NCI-H82 treated with DMSO at 0.1 percent for 48 hours (cell line): ENCODE data around the gene DPYSL5.
"Not testable (repeated sequence)": the region's sequence is repeated elsewhere in the genome, so short reads cannot be mapped to it uniquely, and the experiment has no call there.

Source experiments
- DNase-seq: peaks from one replicate; lab custom pipeline; 2025; ENCODE audit not compliant: unreplicated experiment; lab: John Stamatoyannopoulos, UW

Gene DPYSL5

GRCh38 chr2:26922405-26923188 lies 74.7 kb downstream of the DPYSL5 start:
- DNase-seq: peak; percentile 25

GRCh38 chr2:26923189-26923466 lies 75.2 kb downstream of the DPYSL5 start:
- not testable (repeated sequence) for DNase-seq

GRCh38 chr2:26924731-26925099 lies 76.8 kb downstream of the DPYSL5 start:
- no peak for DNase-seq

GRCh38 chr2:26925100-26925791 lies 77.3 kb downstream of the DPYSL5 start:
- DNase-seq: no peak

GRCh38 chr2:26927221-26927620 lies 79.3 kb downstream of the DPYSL5 start:
- no peak for DNase-seq

GRCh38 chr2:26932974-26933373 lies 85.0 kb downstream of the DPYSL5 start:
- no peak for DNase-seq

- DNase-seq: no peak
Observed at GRCh38 chr2:26933431-26934334, 85.8 kb downstream of the DPYSL5 start.

- DNase-seq: no peak
Observed at GRCh38 chr2:26934335-26934724, 86.4 kb downstream of the DPYSL5 start.

- DNase-seq: no peak
Observed at GRCh38 chr2:26934985-26935384, 87.1 kb downstream of the DPYSL5 start.

- no peak for DNase-seq
Observed at GRCh38 chr2:26936855-26937254, 88.9 kb downstream of the DPYSL5 start.

- no peak for DNase-seq
Observed at GRCh38 chr2:26938399-26939118, 90.6 kb downstream of the DPYSL5 start.

GRCh38 chr2:26940001-26940400 lies 92.1 kb downstream of the DPYSL5 start:
- DNase-seq: peak; percentile 98

GRCh38 chr2:26941486-26941885 lies 93.6 kb downstream of the DPYSL5 start:
- no peak for DNase-seq

- DNase-seq: peak; percentile 36
Observed at GRCh38 chr2:26942543-26943295, 94.8 kb downstream of the DPYSL5 start.

- no peak for DNase-seq
Observed at GRCh38 chr2:26945991-26946750, 98.2 kb downstream of the DPYSL5 start.

- DNase-seq: no peak
Observed at GRCh38 chr2:26946841-26947784, 99.2 kb downstream of the DPYSL5 start.

- no peak for DNase-seq
Observed at GRCh38 chr2:26948800-26949199, 100.9 kb downstream of the DPYSL5 start.

GRCh38 chr2:26950246-26950645 lies 102.3 kb downstream of the DPYSL5 start:
- no peak for DNase-seq

- no peak for DNase-seq
Observed at GRCh38 chr2:26951236-26951635, 103.3 kb downstream of the DPYSL5 start.
